Measurements from ENCODE around the gene NAGA.
"Not testable (repeated sequence)": the region's sequence is repeated elsewhere in the genome, so short reads cannot be mapped to it uniquely, and the experiment has no call there.

DNA sequence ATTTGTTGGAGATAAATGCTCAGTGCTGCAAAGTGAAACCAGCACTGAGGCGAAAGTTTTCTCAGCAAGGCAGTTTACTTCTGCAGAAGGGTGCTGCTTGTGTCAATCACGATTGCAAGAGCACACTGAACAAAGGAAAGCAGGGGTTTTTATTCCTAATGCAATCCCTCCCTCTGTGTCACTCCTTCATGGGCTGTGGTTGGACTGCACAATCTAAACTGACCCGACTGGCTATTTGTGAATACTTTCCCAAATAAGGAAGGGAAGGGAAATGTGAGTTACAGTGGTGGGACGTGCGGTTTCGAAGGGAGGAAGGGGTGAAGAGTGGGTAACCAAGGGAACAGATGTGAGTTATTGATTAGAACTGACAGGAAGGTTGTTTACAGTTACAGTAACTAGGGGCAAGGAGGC lies 44.8 kb upstream of the NAGA start:
- TF ChIP-seq, protein P1, sequence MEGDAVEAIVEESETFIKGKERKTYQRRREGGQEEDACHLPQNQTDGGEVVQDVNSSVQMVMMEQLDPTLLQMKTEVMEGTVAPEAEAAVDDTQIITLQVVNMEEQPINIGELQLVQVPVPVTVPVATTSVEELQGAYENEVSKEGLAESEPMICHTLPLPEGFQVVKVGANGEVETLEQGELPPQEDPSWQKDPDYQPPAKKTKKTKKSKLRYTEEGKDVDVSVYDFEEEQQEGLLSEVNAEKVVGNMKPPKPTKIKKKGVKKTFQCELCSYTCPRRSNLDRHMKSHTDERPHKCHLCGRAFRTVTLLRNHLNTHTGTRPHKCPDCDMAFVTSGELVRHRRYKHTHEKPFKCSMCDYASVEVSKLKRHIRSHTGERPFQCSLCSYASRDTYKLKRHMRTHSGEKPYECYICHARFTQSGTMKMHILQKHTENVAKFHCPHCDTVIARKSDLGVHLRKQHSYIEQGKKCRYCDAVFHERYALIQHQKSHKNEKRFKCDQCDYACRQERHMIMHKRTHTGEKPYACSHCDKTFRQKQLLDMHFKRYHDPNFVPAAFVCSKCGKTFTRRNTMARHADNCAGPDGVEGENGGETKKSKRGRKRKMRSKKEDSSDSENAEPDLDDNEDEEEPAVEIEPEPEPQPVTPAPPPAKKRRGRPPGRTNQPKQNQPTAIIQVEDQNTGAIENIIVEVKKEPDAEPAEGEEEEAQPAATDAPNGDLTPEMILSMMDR (conservative IDR thresholded peaks at IDR 0.05 in 1 of 2, IDR thresholded peaks at IDR 0.05 in 1 of 2; ENCODE audit: low read depth in 1 of 2, low read length in 2 of 2), result not testable (repeated sequence)
- TF ChIP-seq EZH2 (IDR thresholded peaks at IDR 0.05; ENCODE audit: low read length, missing control alignments), result not testable (repeated sequence)
